H9 (cell line): Measurements from ENCODE around the gene TM4SF1. TPM values are rescaled to one million over a fixed set of nuclear protein-coding genes. Genes with fewer than 3 reads are reported as not detected.

ENCODE experiments used
- DNase-seq: peaks from one replicate; pipeline ENCODE4 v3.0.0-alpha.2; 2017
- H2AFZ ChIP-seq: one replicate; pipeline ENCODE4 v1.6.1; 2013; ENCODE audit warnings: mild to moderate bottlenecking, low read length, control low read depth, moderate library complexity
- H2AK5ac ChIP-seq: 2 replicates; pipeline ENCODE4 v1.6.1; 2013; ENCODE audit warnings: low read length, control low read depth, mixed read lengths; ENCODE audit not compliant: insufficient read length
- H2BK120ac ChIP-seq: one replicate; pipeline ENCODE4 v1.6.1; 2013; ENCODE audit warnings: low read depth, mild to moderate bottlenecking, low read length, control low read depth, inconsistent platforms; ENCODE audit not compliant: poor library complexity, severe bottlenecking
- H2BK12ac ChIP-seq: 2 replicates; pipeline ENCODE4 v1.6.1; 2013; ENCODE audit warnings: low read length, control low read depth, mixed read lengths, low read depth; ENCODE audit not compliant: insufficient read length
- H2BK15ac ChIP-seq: 2 replicates; pipeline ENCODE4 v1.6.1; 2013; ENCODE audit warnings: low read depth, low read length, control low read depth
- H2BK20ac ChIP-seq: one replicate; pipeline ENCODE4 v1.6.1; 2013; ENCODE audit warnings: low read depth, mild to moderate bottlenecking, low read length, control low read depth, inconsistent platforms; ENCODE audit not compliant: poor library complexity, severe bottlenecking
- H2BK5ac ChIP-seq: 2 replicates; pipeline ENCODE4 v1.6.1; 2013; ENCODE audit warnings: low read length, control low read depth, mixed read lengths; ENCODE audit not compliant: insufficient read length
- H3K14ac ChIP-seq: 2 replicates; pipeline ENCODE4 v1.6.1; 2013; ENCODE audit warnings: low read length, control low read depth; ENCODE audit not compliant: insufficient read depth
- H3K18ac ChIP-seq: 2 replicates; pipeline ENCODE4 v1.6.1; 2013; ENCODE audit warnings: low read depth, mild to moderate bottlenecking, mixed read lengths, low read length, control low read depth; ENCODE audit not compliant: insufficient read length
- H3K23ac ChIP-seq: 2 replicates; pipeline ENCODE4 v1.6.1; 2013; ENCODE audit warnings: low read length, control low read depth, mixed read lengths, low read depth; ENCODE audit not compliant: insufficient read length
- H3K23me2 ChIP-seq: 2 replicates; pipeline ENCODE4 v1.6.1; 2013; ENCODE audit warnings: low read depth, mild to moderate bottlenecking, mixed read lengths, low read length, control low read depth; ENCODE audit not compliant: insufficient read length, poor library complexity, severe bottlenecking
- H3K27ac ChIP-seq: 2 replicates; pipeline ENCODE4 v1.5.1; 2013; ENCODE audit warnings: low read length, control low read depth, mixed read lengths, low read depth; ENCODE audit not compliant: insufficient read length
- H3K27me3 ChIP-seq: 2 replicates; pipeline ENCODE4 v1.6.1; 2013; ENCODE audit warnings: low read length, control low read depth, inconsistent platforms; ENCODE audit not compliant: insufficient read depth
- H3K4ac ChIP-seq: 2 replicates; pipeline ENCODE4 v1.6.1; 2013; ENCODE audit warnings: low read depth, mild to moderate bottlenecking, control low read depth, inconsistent platforms, low read length, moderate library complexity
- H3K4me1 ChIP-seq: 2 replicates; pipeline ENCODE4 v1.6.1; 2013; ENCODE audit warnings: low read length, control low read depth, inconsistent platforms; ENCODE audit not compliant: insufficient read depth
- H3K4me2 ChIP-seq: 2 replicates; pipeline ENCODE4 v1.6.1; 2013; ENCODE audit warnings: low read length, control low read depth, mixed read lengths; ENCODE audit not compliant: insufficient read length, insufficient read depth
- H3K56ac ChIP-seq: 2 replicates; pipeline ENCODE4 v1.6.1; 2013; ENCODE audit warnings: low read depth, mild to moderate bottlenecking, mixed read lengths, low read length, control low read depth; ENCODE audit not compliant: insufficient read length
- H3K79me1 ChIP-seq: 2 replicates; pipeline ENCODE4 v1.6.1; 2013; ENCODE audit warnings: low read depth, mild to moderate bottlenecking, moderate library complexity, low read length, control low read depth, inconsistent platforms; ENCODE audit not compliant: insufficient read depth, poor library complexity, severe bottlenecking
- H3K79me2 ChIP-seq: 2 replicates; pipeline ENCODE4 v1.6.1; 2013; ENCODE audit warnings: low read length, control low read depth, inconsistent platforms; ENCODE audit not compliant: insufficient read depth
- H3K9ac ChIP-seq: 2 replicates; pipeline ENCODE4 v1.6.1; 2013; ENCODE audit warnings: low read length, control low read depth, mixed read lengths; ENCODE audit not compliant: insufficient read length; ENCODE audit errors: extremely low read depth
- H3K9me3 ChIP-seq: one replicate; pipeline ENCODE4 v1.6.1; 2013; ENCODE audit warnings: low read depth, low read length, inconsistent platforms; ENCODE audit not compliant: control insufficient read depth
- H3T11ph ChIP-seq: one replicate; pipeline ENCODE4 v1.6.1; 2013; ENCODE audit warnings: mild to moderate bottlenecking, low read length, control low read depth, inconsistent platforms
- H4K20me1 ChIP-seq: one replicate; pipeline ENCODE4 v1.6.1; 2013; ENCODE audit not compliant: control insufficient read depth, insufficient read length, insufficient read depth
- H4K5ac ChIP-seq: 2 replicates; pipeline ENCODE4 v1.6.1; 2013; ENCODE audit warnings: low read depth, mild to moderate bottlenecking, mixed read lengths, low read length, control low read depth; ENCODE audit not compliant: insufficient read length
- H4K8ac ChIP-seq: replicated peaks from 2 replicates; pipeline ENCODE4 v1.6.1; 2013; ENCODE audit warnings: low read length, control low read depth, mixed read lengths, low read depth; ENCODE audit not compliant: insufficient read length
- H4K91ac ChIP-seq: 2 replicates; pipeline ENCODE4 v1.6.1; 2013; ENCODE audit warnings: low read depth, mild to moderate bottlenecking, moderate library complexity, mixed read lengths, low read length, control low read depth; ENCODE audit not compliant: insufficient read length
- H3K27ac Mint-ChIP-seq, 3 experiments: 2 replicates in 2 of 3; 3 replicates in 1 of 3; pipeline ENCODE4 v1.8.0; 2020 to 2021; ENCODE audit warnings: mixed read lengths in 3 of 3, mild to moderate bottlenecking in 1 of 3, moderate library complexity in 1 of 3
- H3K27me3 Mint-ChIP-seq: 2 replicates; pipeline ENCODE4 v1.8.0; 2021; ENCODE audit warnings: low read depth, mild to moderate bottlenecking, moderate library complexity, mixed read lengths
- H3K36me3 Mint-ChIP-seq, 3 experiments: 2 replicates in 2 of 3; 3 replicates in 1 of 3; pipeline ENCODE4 v1.8.0; 2020 to 2021; ENCODE audit warnings: low read depth in 3 of 3, mixed read lengths in 3 of 3; ENCODE audit not compliant: insufficient read depth in 1 of 3
- H3K4me1 Mint-ChIP-seq, 2 experiments: 2 replicates each; pipeline ENCODE4 v1.8.0; 2020; ENCODE audit warnings: mixed read lengths in 2 of 2
- H3K4me3 Mint-ChIP-seq, 2 experiments: 2 replicates in 1 of 2; 3 replicates in 1 of 2; pipeline ENCODE4 v1.8.0; 2020 to 2021; ENCODE audit warnings: mild to moderate bottlenecking in 2 of 2, mixed read lengths in 2 of 2, moderate library complexity in 1 of 2
- H3K9me3 Mint-ChIP-seq, 2 experiments: 2 replicates in 1 of 2; 3 replicates in 1 of 2; pipeline ENCODE4 v1.8.0; 2020; ENCODE audit warnings: mild to moderate bottlenecking in 2 of 2, mixed read lengths in 2 of 2, moderate library complexity in 1 of 2
- WGBS: extraction: QIAGEN DNeasy Blood & Tissue Kit; methylation state at CpG from one replicate; pipeline ENCODE4 v1.1.7; 2013; ENCODE audit warnings: missing lambda C conversion rate, low lambda C conversion rate, mixed read lengths; ENCODE audit not compliant: insufficient read length; ENCODE audit errors: extremely low coverage; 5-methylcytosine and 5-hydroxymethylcytosine counted together
- total RNA-seq: library from RNA; stranded (reverse); gene quantifications from 2 replicates; pipeline ENCODE4 v1.2.1, GENCODE V29; 2021
- TF ChIP-seq, protein P1 (sequence below): fragments of 200-600 bp; sonication (generic); conservative IDR thresholded peaks from 3 replicates; pipeline ENCODE4 v1.8.0; 2021; ENCODE audit warnings: antibody characterized with exemption, mild to moderate bottlenecking

TM4SF1 gene
- total RNA-seq, 1 experiment from 2014 or later = 1.2 TPM

DNA sequence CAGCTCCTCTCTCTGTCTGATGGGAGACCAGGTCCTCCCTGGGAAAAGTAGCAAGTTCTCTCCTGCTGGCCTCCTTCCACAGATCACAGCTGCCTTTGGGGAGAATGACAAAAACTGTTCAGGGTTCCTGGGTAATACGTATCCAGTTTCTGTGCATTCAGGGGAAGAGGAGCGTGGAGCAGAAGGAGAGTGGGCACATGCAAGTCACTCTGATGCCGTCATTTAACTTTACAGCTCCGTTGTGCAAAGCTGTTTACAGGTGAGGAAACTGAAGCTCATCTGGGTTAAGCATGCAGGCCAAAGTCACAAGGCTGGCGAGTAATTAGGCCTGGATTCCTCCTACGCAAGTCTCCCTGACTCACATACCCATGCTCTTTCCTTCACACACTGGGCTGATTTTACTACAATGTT lies 7.5 kb upstream of the TM4SF1 start:
- H3K4me1 Mint-ChIP-seq = peaks cover 0 to 8% of the 10 kb centered on the region in 2 experiments; a peak in 1 of 4 replicates
- no peak overlapping the region for H2BK120ac ChIP-seq

More for the DNA sequence above, 7.5 kb upstream of the TM4SF1 start:
- H2BK5ac ChIP-seq = no peak overlapping the region
- no peak overlapping the region for H3K23ac ChIP-seq
- no peak overlapping the region for H3T11ph ChIP-seq
- no peaks in the 10 kb centered on the region for H3K9me3 ChIP-seq
- no peaks in the 10 kb centered on the region for H3K27me3 ChIP-seq
- no peak overlapping the region for H3K56ac ChIP-seq
- H3K4me3 Mint-ChIP-seq = no peak overlapping the region
- DNase-seq = no peak
- no peaks in the 10 kb centered on the region for H3K79me2 ChIP-seq
- H3K27me3 Mint-ChIP-seq = no peaks in the 10 kb centered on the region
- no peak overlapping the region for H3K18ac ChIP-seq
- H3K23me2 ChIP-seq = no peaks in the 10 kb centered on the region
- no peak overlapping the region for H3K9ac ChIP-seq
- H3K27ac Mint-ChIP-seq = no peak overlapping the region
- H3K9me3 Mint-ChIP-seq = peaks cover 9 to 10% of the 10 kb centered on the region in 2 experiments
- TF ChIP-seq, protein P1, sequence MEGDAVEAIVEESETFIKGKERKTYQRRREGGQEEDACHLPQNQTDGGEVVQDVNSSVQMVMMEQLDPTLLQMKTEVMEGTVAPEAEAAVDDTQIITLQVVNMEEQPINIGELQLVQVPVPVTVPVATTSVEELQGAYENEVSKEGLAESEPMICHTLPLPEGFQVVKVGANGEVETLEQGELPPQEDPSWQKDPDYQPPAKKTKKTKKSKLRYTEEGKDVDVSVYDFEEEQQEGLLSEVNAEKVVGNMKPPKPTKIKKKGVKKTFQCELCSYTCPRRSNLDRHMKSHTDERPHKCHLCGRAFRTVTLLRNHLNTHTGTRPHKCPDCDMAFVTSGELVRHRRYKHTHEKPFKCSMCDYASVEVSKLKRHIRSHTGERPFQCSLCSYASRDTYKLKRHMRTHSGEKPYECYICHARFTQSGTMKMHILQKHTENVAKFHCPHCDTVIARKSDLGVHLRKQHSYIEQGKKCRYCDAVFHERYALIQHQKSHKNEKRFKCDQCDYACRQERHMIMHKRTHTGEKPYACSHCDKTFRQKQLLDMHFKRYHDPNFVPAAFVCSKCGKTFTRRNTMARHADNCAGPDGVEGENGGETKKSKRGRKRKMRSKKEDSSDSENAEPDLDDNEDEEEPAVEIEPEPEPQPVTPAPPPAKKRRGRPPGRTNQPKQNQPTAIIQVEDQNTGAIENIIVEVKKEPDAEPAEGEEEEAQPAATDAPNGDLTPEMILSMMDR = no peak
- WGBS = no CpG with 5 or more reads among the region's 6 CpGs
- no peak overlapping the region for H3K4ac ChIP-seq
- peaks cover 0 to 9% (median 7%) of the 10 kb centered on the region in 3 experiments; a peak in 5 of 7 replicates for H3K36me3 Mint-ChIP-seq
- no peaks in the 10 kb centered on the region for H3K79me1 ChIP-seq
- no peak overlapping the region for H2BK20ac ChIP-seq
- H2AK5ac ChIP-seq = no peak overlapping the region
- H4K8ac ChIP-seq = no peak overlapping the region
- H2BK15ac ChIP-seq = no peak overlapping the region
- H2AFZ ChIP-seq = no peak overlapping the region
- H3K4me2 ChIP-seq = no peak overlapping the region
- H3K4me1 ChIP-seq = no peaks in the 10 kb centered on the region
- H3K27ac ChIP-seq = no peak overlapping the region
- H2BK12ac ChIP-seq = no peak overlapping the region
- no peaks in the 10 kb centered on the region for H4K20me1 ChIP-seq
- H4K5ac ChIP-seq = no peak overlapping the region
- H4K91ac ChIP-seq = no peak overlapping the region
- H3K14ac ChIP-seq = no peak overlapping the region
